PC-9 (cell line): ENCODE measurements around the gene OR4F6. TPM values are rescaled to one million over a fixed set of nuclear protein-coding genes. Genes with fewer than 3 reads are reported as not detected.

Experiments used
- BruUV-seq: library from RNA; stranded (reverse); fragments of 400-500 nt; replicated peaks from 2 replicates; lab custom pipeline; 2021; lab: Mats Ljungman, UMichigan
- CTCF ChIA-PET: fragments of 300-600 bp; sonication (Branson Sonifier 250); formaldehyde crosslinking; loops from one replicate; lab custom pipeline; 2022; ENCODE audit warnings: antibody characterized with exemption; lab: Charles Lee
- POLR2A ChIA-PET: fragments of 300-600 bp; sonication (Branson Sonifier 250); formaldehyde crosslinking; loops from one replicate; lab custom pipeline; 2022; ENCODE audit warnings: antibody characterized with exemption; ENCODE audit not compliant: unreplicated experiment; lab: Charles Lee
- DNase-seq, 2 experiments: peaks; one replicate each; pipeline versions ENCODE4 v3.0.0 to v3.0.0-alpha.2; 2015 to 2022; ENCODE audit warnings: mixed read lengths in 1 of 2
- H2AFZ ChIP-seq: fragments of 200-600 bp; sonication (generic); 2 replicates; pipeline ENCODE4 v1.8.1; 2017; ENCODE audit warnings: antibody characterized with exemption
- H3F3A ChIP-seq: fragments of 200-600 bp; sonication (generic); 2 replicates; pipeline ENCODE4 v1.8.1; 2017; ENCODE audit warnings: antibody characterized with exemption, mild to moderate bottlenecking, low read depth; ENCODE audit not compliant: insufficient read depth
- H3K27ac ChIP-seq: fragments of 200-600 bp; sonication (generic); 2 replicates; pipeline ENCODE4 v1.6.1; 2016; ENCODE audit warnings: mixed run types
- H3K27me3 ChIP-seq: fragments of 200-600 bp; sonication (generic); 2 replicates; pipeline ENCODE4 v1.6.1; 2016; ENCODE audit warnings: low read depth, mixed run types; ENCODE audit not compliant: insufficient read depth
- H3K36me3 ChIP-seq: fragments of 200-600 bp; sonication (generic); 2 replicates; pipeline ENCODE4 v1.6.1; 2016; ENCODE audit warnings: low read depth, mixed run types
- H3K4me1 ChIP-seq: fragments of 200-600 bp; sonication (generic); replicated peaks from 2 replicates; pipeline ENCODE4 v1.6.1; 2016; ENCODE audit warnings: mixed run types; ENCODE audit not compliant: insufficient read depth
- H3K4me2 ChIP-seq: fragments of 200-600 bp; sonication (generic); 2 replicates; pipeline ENCODE4 v1.6.1; 2017; ENCODE audit warnings: mixed run types
- H3K4me3 ChIP-seq: fragments of 200-600 bp; sonication (generic); 2 replicates; pipeline ENCODE4 v1.6.1; 2016; ENCODE audit warnings: mixed run types
- H3K79me2 ChIP-seq: fragments of 200-600 bp; sonication (generic); 2 replicates; pipeline ENCODE4 v1.6.1; 2017; ENCODE audit warnings: low read depth, mixed run types
- H3K9me2 ChIP-seq: fragments of 200-600 bp; sonication (generic); 2 replicates; pipeline ENCODE4 v1.8.1; 2017; ENCODE audit warnings: mild to moderate bottlenecking; ENCODE audit not compliant: insufficient read depth
- H3K9me3 ChIP-seq: fragments of 200-600 bp; sonication (generic); 2 replicates; pipeline ENCODE4 v1.8.1; 2016; ENCODE audit warnings: low read depth; ENCODE audit not compliant: insufficient read depth
- H4K20me1 ChIP-seq: fragments of 200-600 bp; sonication (generic); 2 replicates; pipeline ENCODE4 v1.8.1; 2017; ENCODE audit not compliant: insufficient read depth
- CTCF ChIP-seq: fragments of 200-600 bp; sonication (generic); conservative IDR thresholded peaks from 2 replicates; pipeline ENCODE4 v1.6.1; 2017; ENCODE audit warnings: mixed run types, antibody characterized with exemption, mild to moderate bottlenecking, moderate library complexity
- EZH2 ChIP-seq: fragments of 200-600 bp; sonication (generic); IDR thresholded peaks from 2 replicates; pipeline ENCODE4 v1.8.0; 2017; ENCODE audit warnings: antibody characterized with exemption, low read depth
- intact Hi-C: fragments of 100-400 bp; cut with micrococcal nuclease; formaldehyde crosslinking; loops from one replicate; pipeline ENCODE4 v1.10.0; 2022; ENCODE audit not compliant: unreplicated experiment
- total RNA-seq: library from RNA; stranded (reverse); gene quantifications from 2 replicates; pipeline ENCODE4 v1.2.3, GENCODE V29; 2021

The OR4F6 gene
- total RNA-seq, 1 experiment from 2014 or later: not detected

GRCh38 chr15:101805605-101806345 is 2.5 kb downstream of the OR4F6 start:
- H3K4me1 ChIP-seq: no peaks in the 10 kb centered on the region
- intact Hi-C loops: no loop called here
- peaks cover 36% of the 10 kb centered on the region; the same call in 1 of the 2 replicates for H3K27me3 ChIP-seq
- no peaks in the 10 kb centered on the region for H3K79me2 ChIP-seq
- H4K20me1 ChIP-seq: no peaks in the 10 kb centered on the region
- H3K4me3 ChIP-seq: no peak overlapping the region
- ChIA-PET POLR2A (interaction anchor here (0.6 kb wide), 1 partner anchor 12 kb away, joined by 4 read pairs; no protein-coding TSS in a partner anchor), CTCF (no interaction called here)
- BruUV-seq: no TSS peak
- H3K4me2 ChIP-seq: no peak overlapping the region
- no peak overlapping the region for H3K27ac ChIP-seq
- H3K9me3 ChIP-seq: no peaks in the 10 kb centered on the region; the same call in 1 of the 2 replicates
- DNase-seq: no peak
- no peaks in the 10 kb centered on the region for H3K36me3 ChIP-seq
- TF ChIP-seq CTCF (no peak), EZH2 (no peak)
- no peaks in the 10 kb centered on the region for H3F3A ChIP-seq
- H2AFZ ChIP-seq: no peak overlapping the region
- no peaks in the 10 kb centered on the region for H3K9me2 ChIP-seq

- TF ChIP-seq CTCF (no peak), EZH2 (no peak)
- Histone ChIP-seq H3K79me2 (no peaks in the 10 kb centered on the region), H3K27me3 (peaks cover 19% of the 10 kb centered on the region; the same call in 1 of the 2 replicates), H3F3A (no peaks in the 10 kb centered on the region), H3K9me2 (no peaks in the 10 kb centered on the region), H3K9me3 (no peaks in the 10 kb centered on the region; the same call in 1 of the 2 replicates), H3K4me2 (no peak overlapping the region), H3K4me3 (no peak overlapping the region), H3K36me3 (no peaks in the 10 kb centered on the region), H2AFZ (no peak overlapping the region), H4K20me1 (no peaks in the 10 kb centered on the region), H3K4me1 (no peaks in the 10 kb centered on the region), H3K27ac (no peak overlapping the region)
- no peak for DNase-seq
- intact Hi-C loops: no loop called here
- ChIA-PET CTCF (no interaction called here), POLR2A (interaction anchor here (0.5 kb wide), 1 partner anchor 637 kb away, joined by 3 read pairs; no protein-coding TSS in a partner anchor)
- BruUV-seq: no TSS peak
Observed at GRCh38 chr15:101807345-101807945, 4.1 kb downstream of the OR4F6 start.

- H3K9me3 ChIP-seq: no peaks in the 10 kb centered on the region; the same call in 1 of the 2 replicates
- no peak overlapping the region for H3K4me3 ChIP-seq
- no peak for DNase-seq
- no peaks in the 10 kb centered on the region for H3K9me2 ChIP-seq
- H3K4me1 ChIP-seq: no peaks in the 10 kb centered on the region
- no peaks in the 10 kb centered on the region for H3K79me2 ChIP-seq
- no peaks in the 10 kb centered on the region for H3K36me3 ChIP-seq
- no peak overlapping the region for H2AFZ ChIP-seq
- no TSS peak for BruUV-seq
- no peak overlapping the region for H3K27ac ChIP-seq
- intact Hi-C loops: no loop called here
- peaks cover 18% of the 10 kb centered on the region; the same call in 1 of the 2 replicates for H3K27me3 ChIP-seq
- H3F3A ChIP-seq: no peaks in the 10 kb centered on the region
- POLR2A ChIA-PET: no interaction called here
- CTCF ChIA-PET: no interaction called here
- TF ChIP-seq CTCF (no peak), EZH2 (no peak)
- H3K4me2 ChIP-seq: no peak overlapping the region
- no peaks in the 10 kb centered on the region for H4K20me1 ChIP-seq
Observed at GRCh38 chr15:101808201-101808600, 4.9 kb downstream of the OR4F6 start.
